Stimulated activated CD4-positive, alpha-beta T cell treated with anti-CD3 and anti-CD28 coated beads, Interleukin-2, amount 100 ng/mL, for 4 hours (primary cell): Measurements from ENCODE around the gene ZNF652.
"Not testable (repeated sequence)": the region's sequence is repeated elsewhere in the genome, so short reads cannot be mapped to it uniquely, and the experiment has no call there.

Experiments used
- DNase-seq: peaks from one replicate; pipeline ENCODE4 v3.0.0-alpha.2; 2020; ENCODE audit warnings: low read depth

Gene ZNF652

GRCh38 chr17:49315551-49316257, 46.3 kb downstream of the ZNF652 start:
- peak; percentile 74 for DNase-seq

- DNase-seq = no peak
These were observed 49.3 kb downstream of the ZNF652 start for GRCh38 chr17:49312722-49313121.

GRCh38 chr17:49299996-49300395, 62.1 kb downstream of the ZNF652 start:
- no peak for DNase-seq

- no peak for DNase-seq
These were observed 63.6 kb downstream of the ZNF652 start for GRCh38 chr17:49298371-49298976.

GRCh38 chr17:49297141-49297540, 64.9 kb downstream of the ZNF652 start:
- no peak for DNase-seq

- no peak for DNase-seq
These were observed 67.9 kb downstream of the ZNF652 start for GRCh38 chr17:49294122-49294521.

GRCh38 chr17:49292901-49293300, 69.1 kb downstream of the ZNF652 start:
- DNase-seq = no peak

- no peak for DNase-seq
These were observed 70.1 kb downstream of the ZNF652 start for GRCh38 chr17:49291929-49292328.

GRCh38 chr17:49290690-49291359, 71.2 kb downstream of the ZNF652 start:
- DNase-seq = no peak

GRCh38 chr17:49288388-49288787, 73.7 kb downstream of the ZNF652 start:
- no peak for DNase-seq

- no peak for DNase-seq
These were observed 74.6 kb downstream of the ZNF652 start for GRCh38 chr17:49287481-49287880.

- not testable (repeated sequence) for DNase-seq
These were observed 75.6 kb downstream of the ZNF652 start for GRCh38 chr17:49286261-49286973.

GRCh38 chr17:49285716-49286115, 76.3 kb downstream of the ZNF652 start:
- DNase-seq = no peak

GRCh38 chr17:49280918-49281317, 81.1 kb downstream of the ZNF652 start:
- DNase-seq = no peak

- no peak for DNase-seq
These were observed 82.0 kb downstream of the ZNF652 start for GRCh38 chr17:49280061-49280460.

- DNase-seq = not testable (repeated sequence)
These were observed 82.6 kb downstream of the ZNF652 start for GRCh38 chr17:49279263-49280015.

GRCh38 chr17:49278076-49278475, 84.0 kb downstream of the ZNF652 start:
- DNase-seq = no peak

- no peak for DNase-seq
These were observed 84.4 kb downstream of the ZNF652 start for GRCh38 chr17:49277638-49278037.

GRCh38 chr17:49275981-49276380, 86.1 kb downstream of the ZNF652 start:
- not testable (repeated sequence) for DNase-seq

GRCh38 chr17:49269356-49269755, 92.7 kb downstream of the ZNF652 start:
- no peak for DNase-seq

- DNase-seq = no peak
These were observed 94.1 kb downstream of the ZNF652 start for GRCh38 chr17:49267912-49268311.

GRCh38 chr17:49266233-49266632, 95.8 kb downstream of the ZNF652 start:
- DNase-seq = no peak
